Measurements from ENCODE around the gene SENP6.

DNA sequence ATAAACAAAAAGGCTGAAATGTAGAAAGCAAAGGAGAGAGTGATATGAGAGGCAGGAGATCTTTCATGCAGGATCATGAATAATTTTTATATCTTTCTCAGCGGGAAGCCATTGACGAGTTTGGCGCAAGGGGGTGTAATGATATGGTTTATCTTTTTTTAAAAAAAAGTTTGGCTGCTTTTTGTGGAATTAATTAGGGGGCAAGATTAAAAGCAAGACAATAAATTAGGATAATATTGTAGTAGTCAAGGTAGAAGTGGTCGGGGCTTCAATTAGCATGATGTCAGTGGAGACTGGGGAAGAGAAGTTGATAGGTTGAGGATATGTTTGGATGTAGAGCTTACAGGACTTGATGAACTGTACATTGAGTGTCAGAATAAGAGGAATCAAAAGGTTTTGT, 4.0 kb downstream of the SENP6 start:
- TF ChIP-seq, protein P1, sequence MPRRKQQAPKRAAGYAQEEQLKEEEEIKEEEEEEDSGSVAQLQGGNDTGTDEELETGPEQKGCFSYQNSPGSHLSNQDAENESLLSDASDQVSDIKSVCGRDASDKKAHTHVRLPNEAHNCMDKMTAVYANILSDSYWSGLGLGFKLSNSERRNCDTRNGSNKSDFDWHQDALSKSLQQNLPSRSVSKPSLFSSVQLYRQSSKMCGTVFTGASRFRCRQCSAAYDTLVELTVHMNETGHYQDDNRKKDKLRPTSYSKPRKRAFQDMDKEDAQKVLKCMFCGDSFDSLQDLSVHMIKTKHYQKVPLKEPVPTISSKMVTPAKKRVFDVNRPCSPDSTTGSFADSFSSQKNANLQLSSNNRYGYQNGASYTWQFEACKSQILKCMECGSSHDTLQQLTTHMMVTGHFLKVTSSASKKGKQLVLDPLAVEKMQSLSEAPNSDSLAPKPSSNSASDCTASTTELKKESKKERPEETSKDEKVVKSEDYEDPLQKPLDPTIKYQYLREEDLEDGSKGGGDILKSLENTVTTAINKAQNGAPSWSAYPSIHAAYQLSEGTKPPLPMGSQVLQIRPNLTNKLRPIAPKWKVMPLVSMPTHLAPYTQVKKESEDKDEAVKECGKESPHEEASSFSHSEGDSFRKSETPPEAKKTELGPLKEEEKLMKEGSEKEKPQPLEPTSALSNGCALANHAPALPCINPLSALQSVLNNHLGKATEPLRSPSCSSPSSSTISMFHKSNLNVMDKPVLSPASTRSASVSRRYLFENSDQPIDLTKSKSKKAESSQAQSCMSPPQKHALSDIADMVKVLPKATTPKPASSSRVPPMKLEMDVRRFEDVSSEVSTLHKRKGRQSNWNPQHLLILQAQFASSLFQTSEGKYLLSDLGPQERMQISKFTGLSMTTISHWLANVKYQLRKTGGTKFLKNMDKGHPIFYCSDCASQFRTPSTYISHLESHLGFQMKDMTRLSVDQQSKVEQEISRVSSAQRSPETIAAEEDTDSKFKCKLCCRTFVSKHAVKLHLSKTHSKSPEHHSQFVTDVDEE (CRISPR knock-in tag; IDR thresholded peaks at IDR 0.05), result no peak
- no peak for TF ChIP-seq RARB (CRISPR knock-in tag; IDR thresholded peaks at IDR 0.05)
- no peak for TF ChIP-seq ZFP3 (CRISPR knock-in tag; IDR thresholded peaks at IDR 0.05)
